GM18498 (cell line): ENCODE results near the gene FLOT1.
A peak's percentile ranks its signal among the peaks of the same experiment; 100 is the strongest.

Experiments used
- ATAC-seq: cut with Tn5 transposase; IDR thresholded peaks from one replicate; pipeline ENCODE4 v1.9.1; 2021; ENCODE audit warnings: mild to moderate bottlenecking, moderate library complexity; ENCODE audit not compliant: unreplicated experiment

The FLOT1 gene

GRCh38 chr6:30747902-30748769 is 5.6 kb upstream of the FLOT1 start:
- no peak for ATAC-seq

- no peak for ATAC-seq
Measured at GRCh38 chr6:30747300-30747687, 4.8 kb upstream of the FLOT1 start.

GRCh38 chr6:30744054-30744805 is 1.7 kb upstream of the FLOT1 start, which contains the start of gene IER3:
Gene IER3 (minus strand): TSS chr6:30744547. CDS start chr6:30744518, 29 bp downstream.
- no peak for ATAC-seq

GRCh38 chr6:30743099-30744053 is 889 bp upstream of the FLOT1 start:
- no peak for ATAC-seq

GRCh38 chr6:30741789-30742315 is 635 bp downstream of the FLOT1 start:
- no peak for ATAC-seq

GRCh38 chr6:30741063-30741779 is 1.3 kb downstream of the FLOT1 start:
- no peak for ATAC-seq

- ATAC-seq: no peak
Measured at GRCh38 chr6:30740540-30740870, 2.0 kb downstream of the FLOT1 start.

GRCh38 chr6:30738532-30738931 is 4.0 kb downstream of the FLOT1 start:
- ATAC-seq: no peak

GRCh38 chr6:30735668-30736314 is 6.7 kb downstream of the FLOT1 start:
- ATAC-seq: no peak

- ATAC-seq: no peak
Measured at GRCh38 chr6:30732237-30732943, 10.1 kb downstream of the FLOT1 start.

- ATAC-seq: peak; percentile 53
Measured at GRCh38 chr6:30730601-30731435, 11.7 kb downstream of the FLOT1 start.

GRCh38 chr6:30727920-30728553 is 14.4 kb downstream of the FLOT1 start:
- no peak for ATAC-seq

GRCh38 chr6:30726506-30727413 is 15.7 kb downstream of the FLOT1 start:
- no peak for ATAC-seq

GRCh38 chr6:30725713-30726505 is 16.6 kb downstream of the FLOT1 start:
- ATAC-seq: no peak

- no peak for ATAC-seq
Measured at GRCh38 chr6:30724906-30725667, 17.4 kb downstream of the FLOT1 start.
